ENCODE measurements around the gene PAX5. TPM values are rescaled to one million over a fixed set of nuclear protein-coding genes. Genes with fewer than 3 reads are reported as not detected.

Gene PAX5
- total RNA-seq, 3 donors from 2014 or later = 0.29 to 0.32 TPM; not detected in 1

DNA sequence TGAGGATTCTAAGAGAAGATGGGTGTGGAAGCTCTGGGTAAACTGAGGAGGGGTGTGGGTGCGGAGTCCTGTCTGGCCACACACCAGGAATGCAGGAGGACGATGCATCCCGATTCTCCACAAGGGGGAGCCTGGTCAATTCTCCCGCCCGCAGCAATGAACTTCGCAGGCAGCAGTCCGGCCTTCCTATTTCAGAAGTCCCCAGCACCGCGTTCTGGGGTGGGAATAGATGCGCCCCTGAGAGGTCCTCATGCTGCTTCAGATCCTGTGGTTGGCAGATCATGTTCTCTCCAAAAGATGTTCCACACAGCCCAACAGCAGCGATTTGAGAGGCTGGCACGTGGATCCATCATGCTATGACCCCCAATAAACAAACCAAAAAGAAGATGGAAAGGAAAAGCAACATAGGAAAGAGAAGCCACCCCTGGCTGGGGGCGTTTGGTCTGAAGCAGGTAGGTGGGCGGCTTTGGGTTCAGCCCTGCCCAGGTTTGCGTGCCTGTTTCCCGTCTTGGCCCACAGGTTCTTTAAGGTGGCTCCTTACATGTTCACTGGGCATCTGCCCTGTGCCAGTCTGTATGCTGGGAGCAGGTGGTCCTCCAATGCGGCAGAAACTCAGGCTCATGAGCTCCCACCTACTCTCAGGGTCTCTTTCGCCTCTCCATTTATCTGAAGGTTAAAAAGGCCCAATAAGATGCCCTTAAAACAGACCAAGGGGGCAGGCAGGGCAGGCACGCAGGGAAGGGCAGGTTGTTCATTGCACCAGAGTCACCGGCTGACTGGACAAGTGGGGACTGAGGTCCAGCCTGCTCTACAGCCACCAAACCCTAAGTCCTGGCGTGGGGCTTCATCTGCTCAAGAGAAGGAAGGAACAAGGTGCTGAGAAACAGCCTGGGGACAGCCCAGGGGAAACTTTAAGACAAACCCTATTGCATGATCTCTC is 171.6 kb downstream of the PAX5 start:
- intact Hi-C loops (cut with DNase I, micrococcal nuclease) = no loop called here
- peak; percentile 74 for ATAC-seq
- peak in 2 of 3 donors; percentile 65 to 72 for DNase-seq
- TF ChIP-seq, protein P1, sequence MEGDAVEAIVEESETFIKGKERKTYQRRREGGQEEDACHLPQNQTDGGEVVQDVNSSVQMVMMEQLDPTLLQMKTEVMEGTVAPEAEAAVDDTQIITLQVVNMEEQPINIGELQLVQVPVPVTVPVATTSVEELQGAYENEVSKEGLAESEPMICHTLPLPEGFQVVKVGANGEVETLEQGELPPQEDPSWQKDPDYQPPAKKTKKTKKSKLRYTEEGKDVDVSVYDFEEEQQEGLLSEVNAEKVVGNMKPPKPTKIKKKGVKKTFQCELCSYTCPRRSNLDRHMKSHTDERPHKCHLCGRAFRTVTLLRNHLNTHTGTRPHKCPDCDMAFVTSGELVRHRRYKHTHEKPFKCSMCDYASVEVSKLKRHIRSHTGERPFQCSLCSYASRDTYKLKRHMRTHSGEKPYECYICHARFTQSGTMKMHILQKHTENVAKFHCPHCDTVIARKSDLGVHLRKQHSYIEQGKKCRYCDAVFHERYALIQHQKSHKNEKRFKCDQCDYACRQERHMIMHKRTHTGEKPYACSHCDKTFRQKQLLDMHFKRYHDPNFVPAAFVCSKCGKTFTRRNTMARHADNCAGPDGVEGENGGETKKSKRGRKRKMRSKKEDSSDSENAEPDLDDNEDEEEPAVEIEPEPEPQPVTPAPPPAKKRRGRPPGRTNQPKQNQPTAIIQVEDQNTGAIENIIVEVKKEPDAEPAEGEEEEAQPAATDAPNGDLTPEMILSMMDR (IDR thresholded peaks at IDR 0.05) = peak; percentile 32
- no peaks in the 10 kb centered on the region for H3K36me3 ChIP-seq (ENCODE audit: low read depth)
- no peaks in the 10 kb centered on the region for H3K9me3 ChIP-seq
- H3K4me1 ChIP-seq (ENCODE audit: low read depth) = no peaks in the 10 kb centered on the region
- no peak overlapping the region for H3K4me3 ChIP-seq

DNA sequence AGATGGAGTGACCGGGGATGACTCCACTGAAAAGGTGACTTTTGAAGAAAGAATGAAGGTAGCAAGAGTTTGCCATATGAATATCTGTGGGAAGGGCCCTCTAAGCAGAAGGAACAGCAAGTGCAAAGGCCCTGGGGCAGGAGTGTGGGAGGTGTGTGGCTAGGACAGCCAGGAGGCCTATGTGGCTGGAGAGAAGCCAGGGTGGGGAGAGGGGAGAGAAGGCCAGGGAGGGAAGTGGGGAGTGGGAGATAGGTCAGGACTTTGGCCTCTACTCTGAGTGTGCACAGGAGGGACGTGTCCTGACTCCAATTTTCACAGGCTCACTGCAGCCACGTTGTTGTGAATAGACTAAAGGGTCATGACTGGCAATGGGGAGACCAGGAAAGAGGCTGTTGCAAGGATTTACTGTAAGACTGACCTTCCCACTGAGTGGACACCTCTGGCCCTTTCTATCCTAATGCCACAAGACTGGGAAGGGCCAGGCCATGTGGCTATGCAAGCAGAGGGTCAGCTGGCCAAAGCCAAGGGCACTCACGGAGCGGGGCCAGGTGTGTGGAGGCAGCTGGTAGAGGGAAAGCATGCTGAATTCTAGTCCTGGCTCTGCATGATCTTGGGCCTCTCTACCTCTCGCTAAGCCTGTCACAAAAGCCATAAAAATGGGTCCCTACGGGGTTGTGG is 172.4 kb downstream of the PAX5 start:
- Histone ChIP-seq H3K9me3 (no peaks in the 10 kb centered on the region), H3K4me3 (no peak overlapping the region), H3K36me3 (ENCODE audit: low read depth) (no peaks in the 10 kb centered on the region), H3K4me1 (ENCODE audit: low read depth) (no peaks in the 10 kb centered on the region)
- TF ChIP-seq, protein P1 (IDR thresholded peaks at IDR 0.05) = no peak
- intact Hi-C loops (cut with DNase I, micrococcal nuclease) = no loop called here
- ATAC-seq (peak; percentile 7), DNase-seq (no peak)

DNA sequence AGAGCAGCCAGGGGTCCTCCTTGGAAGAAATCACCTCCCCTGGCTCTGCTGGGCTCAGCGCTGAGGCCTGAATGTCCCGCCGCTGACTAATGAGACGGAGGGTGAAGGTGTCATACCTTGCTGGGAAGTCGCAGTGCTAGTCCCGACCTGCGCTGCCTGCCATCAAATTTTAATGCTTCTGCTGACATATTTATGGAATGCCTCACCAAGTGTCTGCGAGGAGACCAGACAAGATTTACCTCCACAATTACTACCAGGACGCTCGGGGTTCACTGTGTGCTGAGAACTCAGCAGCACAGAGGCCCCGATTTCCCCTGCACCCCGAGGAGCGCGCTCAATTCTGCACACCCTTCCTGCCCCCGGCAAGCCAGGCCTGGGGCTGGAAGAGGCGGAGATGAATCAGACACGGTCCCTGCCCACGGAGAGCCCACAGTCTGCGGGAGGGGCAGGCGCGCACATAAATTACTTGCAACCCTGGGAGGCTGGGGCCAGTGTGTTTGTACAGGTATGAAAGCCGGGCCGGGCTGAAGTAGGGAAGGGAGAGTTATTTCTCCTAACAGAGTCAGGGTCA is 175.2 kb downstream of the PAX5 start:
- Histone ChIP-seq H3K36me3 (ENCODE audit: low read depth) (no peaks in the 10 kb centered on the region), H3K4me1 (ENCODE audit: low read depth) (no peaks in the 10 kb centered on the region), H3K4me3 (no peak overlapping the region), H3K9me3 (no peaks in the 10 kb centered on the region)
- TF ChIP-seq, protein P1 (IDR thresholded peaks at IDR 0.05) = no peak
- DNase-seq = no peak
- ATAC-seq = no peak
- intact Hi-C loops (cut with DNase I, micrococcal nuclease) = no loop called here

DNA sequence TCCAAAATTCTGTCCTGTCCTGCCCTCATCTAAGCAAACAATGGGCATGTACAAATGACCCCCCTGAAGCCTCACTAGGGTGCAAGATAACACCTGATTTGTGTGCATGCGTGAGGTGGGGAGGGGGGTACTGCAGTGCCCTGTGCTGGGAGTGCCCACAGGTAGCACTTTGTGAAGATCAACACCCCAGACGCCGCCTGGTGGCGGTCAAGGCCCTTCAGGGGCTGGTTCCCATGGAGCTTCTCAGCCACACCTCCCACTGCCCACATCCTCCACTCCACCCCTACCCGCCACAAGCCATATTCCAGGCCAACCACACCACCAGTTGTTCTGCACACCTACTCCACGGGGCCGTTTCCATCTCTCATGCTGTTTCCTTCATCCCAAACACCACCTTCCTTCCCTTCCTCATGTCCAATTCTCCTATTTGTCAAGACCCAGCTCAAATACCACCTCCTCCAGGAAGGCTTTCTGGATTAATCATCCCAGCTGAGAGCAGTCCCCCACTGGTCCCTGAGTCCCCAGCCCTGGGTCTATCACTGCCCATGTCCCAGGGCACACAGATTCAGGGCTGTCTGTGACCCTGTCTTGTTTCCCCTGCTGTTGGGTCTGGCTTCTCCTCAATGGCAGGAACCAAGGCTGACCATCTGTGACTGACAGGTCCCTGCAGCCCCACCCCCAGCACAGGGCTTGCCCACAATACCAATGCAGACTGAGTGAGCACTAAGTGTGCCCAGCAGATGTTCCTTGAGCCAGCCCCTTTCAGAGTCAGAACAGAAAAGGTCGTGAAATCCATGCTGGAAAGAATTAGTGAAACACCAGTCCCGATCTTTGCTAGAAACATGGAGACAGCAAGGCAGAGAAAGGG is 178.4 kb downstream of the PAX5 start:
- no peaks in the 10 kb centered on the region for H3K4me1 ChIP-seq (ENCODE audit: low read depth)
- peak; percentile 67 for ATAC-seq
- peak in 1 of 3 donors; percentile 33 for DNase-seq
- H3K9me3 ChIP-seq = no peaks in the 10 kb centered on the region
- intact Hi-C loops (cut with DNase I, micrococcal nuclease) = no loop called here
- TF ChIP-seq, protein P1 (IDR thresholded peaks at IDR 0.05) = no peak
- no peaks in the 10 kb centered on the region for H3K36me3 ChIP-seq (ENCODE audit: low read depth)
- no peak overlapping the region for H3K4me3 ChIP-seq

DNA sequence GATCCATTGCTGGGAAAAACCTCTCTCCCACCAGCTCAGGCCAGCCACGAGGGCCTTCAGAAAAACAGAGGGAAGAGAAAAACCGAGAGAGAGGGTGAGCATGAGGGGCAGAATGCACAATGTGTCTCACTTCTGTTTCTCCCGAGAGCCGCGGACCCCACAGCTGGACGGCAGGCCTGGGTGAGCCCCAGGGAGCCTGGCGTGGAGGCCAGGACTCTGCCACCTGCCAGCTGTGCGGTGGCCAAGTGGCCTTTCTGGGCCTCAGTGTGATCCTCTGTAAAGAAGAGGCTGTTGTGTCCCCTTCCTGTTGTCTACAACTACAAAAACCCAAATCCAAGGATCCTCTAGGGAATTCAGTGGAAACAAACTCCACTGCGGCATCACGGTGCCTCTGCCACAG is 179.3 kb downstream of the PAX5 start:
- H3K4me1 ChIP-seq (ENCODE audit: low read depth) = no peaks in the 10 kb centered on the region
- no peaks in the 10 kb centered on the region for H3K36me3 ChIP-seq (ENCODE audit: low read depth)
- TF ChIP-seq, protein P1 (IDR thresholded peaks at IDR 0.05) = no peak

More for the DNA sequence above, 179.3 kb downstream of the PAX5 start:
- no peaks in the 10 kb centered on the region for H3K9me3 ChIP-seq
- DNase-seq (no peak), ATAC-seq (no peak)
- intact Hi-C loops (cut with DNase I, micrococcal nuclease) = no loop called here
- H3K4me3 ChIP-seq = no peak overlapping the region

Measured in mucosa of descending colon (tissue), 3 donors.